GM12878 (cell line): ENCODE measurements around the gene LEKR1. TPM values are rescaled to one million over a fixed set of nuclear protein-coding genes. Genes with fewer than 3 reads are reported as not detected.

ENCODE experiments used
- ATAC-seq: fragments of 200-7000 bp; cut with Tn5 transposase; 3 replicates; pipeline ENCODE4 v1.9.1; 2020; ENCODE audit warnings: mild to moderate bottlenecking, moderate library complexity
- BruUV-seq: library from RNA; stranded (reverse); fragments of 400-500 nt; replicated peaks from 2 replicates; lab custom pipeline; 2021; lab: Mats Ljungman, UMichigan
- CTCF ChIA-PET: fragments of 300-600 bp; sonication (Branson Sonifier 250); formaldehyde crosslinking; extraction: SDS; loops from one replicate; lab custom pipeline; 2021; ENCODE audit warnings: inconsistent platforms; lab: Yijun Ruan, JAX
- POLR2A ChIA-PET: fragments of 350-600 bp; formaldehyde crosslinking; extraction: SDS; loops from one replicate; lab custom pipeline; 2021; ENCODE audit warnings: inconsistent platforms; lab: Charles Lee
- RAD21 ChIA-PET: fragments of 300-600 bp; sonication (Branson Sonifier 250); formaldehyde crosslinking; loops from one replicate; lab custom pipeline; 2023; ENCODE audit warnings: antibody characterized with exemption; ENCODE audit not compliant: unreplicated experiment; lab: Charles Lee
- SMC1A ChIA-PET: fragments of 300-600 bp; sonication (Branson Sonifier 250); formaldehyde crosslinking; loops from one replicate; lab custom pipeline; 2023; ENCODE audit not compliant: unreplicated experiment, uncharacterized antibody; lab: Charles Lee
- DNase-seq: peaks from one replicate; pipeline ENCODE4 v3.0.0-alpha.2; 2011; ENCODE audit warnings: low read depth, low spot score
- FAIRE-seq: peaks from 3 replicates; lab custom pipeline; 2011; peaks lifted over from hg19 to GRCh38; lab: Jason Lieb, UNC
- H2AFZ ChIP-seq: 2 replicates; pipeline ENCODE4 v1.6.0; 2011; ENCODE audit warnings: low read depth, low read length, control low read depth; ENCODE audit not compliant: control insufficient read depth
- H3K27ac ChIP-seq: 2 replicates; pipeline ENCODE4 v1.5.1; 2011; ENCODE audit warnings: control low read depth; ENCODE audit not compliant: control insufficient read depth, insufficient read depth
- H3K27me3 ChIP-seq, 2 experiments: replicated peaks in 1 of 2; 2 replicates each; pipeline versions ENCODE4 v1.6.0 to v1.6.1; 2011; ENCODE audit warnings: low read length in 1 of 2; ENCODE audit not compliant: control insufficient read depth in 2 of 2, insufficient read depth in 2 of 2
- H3K36me3 ChIP-seq, 2 experiments: 2 replicates each; pipeline ENCODE4 v1.5.1; 2011; ENCODE audit warnings: low read length in 1 of 2; ENCODE audit not compliant: control insufficient read depth in 2 of 2, insufficient read depth in 2 of 2
- H3K4me1 ChIP-seq: 2 replicates; pipeline ENCODE4 v1.6.1; 2011; ENCODE audit warnings: mild to moderate bottlenecking, low read length, moderate library complexity, mixed read lengths; ENCODE audit not compliant: control insufficient read depth, insufficient read depth
- H3K4me2 ChIP-seq: 2 replicates; pipeline ENCODE4 v1.6.0; 2011; ENCODE audit warnings: control low read depth; ENCODE audit not compliant: control insufficient read depth, insufficient read depth
- H3K4me3 ChIP-seq: fragments of 200-600 bp; sonication (generic); 2 replicates; pipeline ENCODE4 v1.5.1; 2016
- H3K79me2 ChIP-seq: 2 replicates; pipeline ENCODE4 v1.6.0; 2011; ENCODE audit warnings: low read length; ENCODE audit not compliant: control insufficient read depth, insufficient read depth
- H3K9ac ChIP-seq: 2 replicates; pipeline ENCODE4 v1.8.0; 2011; ENCODE audit warnings: low read length, control low read depth, mixed read lengths; ENCODE audit not compliant: control insufficient read depth, insufficient read depth
- H3K9me3 ChIP-seq: replicated peaks from 3 replicates; pipeline ENCODE4 v1.5.1; 2011; ENCODE audit warnings: mild to moderate bottlenecking, low read length; ENCODE audit not compliant: control insufficient read depth, insufficient read depth
- H4K20me1 ChIP-seq: 2 replicates; pipeline ENCODE4 v1.6.0; 2011; ENCODE audit not compliant: control insufficient read depth, insufficient read depth
- BCL11A ChIP-seq: IDR thresholded peaks from 2 replicates; pipeline ENCODE4 v1.6.1; 2011; ENCODE audit warnings: low read depth, low read length
- CUX1 ChIP-seq: IDR thresholded peaks from 2 replicates; pipeline ENCODE4 v1.6.1; 2012; ENCODE audit warnings: improper control_type of control experiment, low read depth, low read length; ENCODE audit not compliant: insufficient replicate concordance
- EP300 ChIP-seq, 2 experiments: fragments of 150-350 bp in 1 of 2; IDR thresholded peaks; 2 replicates each; pipeline ENCODE4 v1.6.1; 2011 to 2012; ENCODE audit warnings: low read depth in 2 of 2, low read length in 2 of 2, borderline replicate concordance in 1 of 2, improper control_type of control experiment in 1 of 2, inconsistent platforms in 1 of 2; ENCODE audit not compliant: control insufficient read depth in 1 of 2
- NBN ChIP-seq: fragments of 450-650 bp; IDR thresholded peaks from 2 replicates; pipeline ENCODE4 v1.6.1; 2016
- RAD51 ChIP-seq: fragments of 450-650 bp; IDR thresholded peaks from 2 replicates; pipeline ENCODE4 v1.6.1; 2016; ENCODE audit warnings: moderate library complexity, mild to moderate bottlenecking, inconsistent platforms
- USF1 ChIP-seq: IDR thresholded peaks from 2 replicates; pipeline ENCODE4 v1.6.1; 2011; ENCODE audit warnings: borderline replicate concordance, low read depth, mild to moderate bottlenecking, moderate library complexity, mixed read lengths, low read length; ENCODE audit not compliant: insufficient read depth; ENCODE audit errors: extremely low read length
- WGBS: methylation state at CpG from one replicate; pipeline ENCODE4 v1.1.6; 2016; ENCODE audit warnings: low lambda C conversion rate; ENCODE audit not compliant: insufficient replicate concordance, insufficient coverage; ENCODE audit errors: missing lambda C conversion rate; 5-methylcytosine and 5-hydroxymethylcytosine counted together
- in situ Hi-C: fragments of 300-500 bp; cut with MboI; formaldehyde crosslinking; loops from 9 replicates; pipeline ENCODE4 v1.14.3; 2018; ENCODE audit warnings: mixed read lengths
- intact Hi-C: fragments of 100-400 bp; cut with micrococcal nuclease; formaldehyde crosslinking; loops from one replicate; pipeline ENCODE4 v1.14.2; 2022; ENCODE audit not compliant: unreplicated experiment
- polyA plus RNA-seq, 11 experiments: library from polyadenylated mRNA; depleted of rRNA in 4 of 11; unstranded in 6 of 11; stranded (reverse) in 5 of 11; fragments of >200 nt; fragmentation: Nextera tagmentation in 4 of 11; fragmentation: Illumina TruSeq in 1 of 11; extraction: Ambion mirVana in 4 of 11; extraction: Trizol in 1 of 11; gene quantifications; 1 replicate in 1 of 11; 2 replicates in 10 of 11; pipeline versions ENCODE4 v1.2.1 to v1.2.3, GENCODE V29; 2011 to 2016; ENCODE audit warnings: inconsistent platforms in 2 of 11, missing spikeins in 2 of 11, low read depth in 1 of 11
- total RNA-seq, 4 experiments: library from RNA; depleted of rRNA in 3 of 4; stranded (reverse); fragments of >200 nt in 3 of 4; fragmentation: Illumina TruSeq in 1 of 4; extraction: Trizol in 1 of 4; gene quantifications; 2 replicates each; pipeline versions ENCODE4 v1.2.1 to v1.2.3, GENCODE V29; 2013 to 2021

The LEKR1 gene
- total and polyA plus RNA-seq, 10 of the 15 experiments (the other 5 are each of a cell fraction or from before 2014, with no cell fraction given) = 0.48 to 3.2 (median 1.3) TPM

- no peaks in the 10 kb centered on the region for H3K36me3 ChIP-seq
These were observed 8.3 kb downstream of the LEKR1 start for GRCh38 chr3:156834435-156834834.

More at GRCh38 chr3:156834435-156834834, 8.3 kb downstream of the LEKR1 start:
- ChIA-PET RAD21 (interaction anchor here (0.8 kb wide), 1 partner anchor 248 kb away, joined by 3 read pairs; no protein-coding TSS in a partner anchor), CTCF (no interaction called here), SMC1A (no interaction called here), POLR2A (no interaction called here)
- in situ Hi-C loops (no loop called here), intact Hi-C loops (no loop called here)
- no peaks in the 10 kb centered on the region for H3K9me3 ChIP-seq
- FAIRE-seq (no peak), ATAC-seq (no peak), DNase-seq (no peak)
- no peaks in the 10 kb centered on the region for H3K79me2 ChIP-seq
- no peak for TF ChIP-seq EP300 (IDR thresholded peaks at IDR 0.05; ENCODE audit: borderline replicate concordance in 1 of 2, control insufficient read depth in 1 of 2, low read depth in 2 of 2, low read length in 2 of 2)
- TF ChIP-seq NBN = no peak
- TF ChIP-seq RAD51 = no peak
- TF ChIP-seq USF1 = no peak
- TF ChIP-seq CUX1 = no peak
- TF ChIP-seq BCL11A = no peak
- no TSS peak for BruUV-seq
- 59% methylated on average over 2 of the region's 2 CpGs for WGBS
- no peaks in the 10 kb centered on the region for H4K20me1 ChIP-seq
- no peak overlapping the region for H3K4me3 ChIP-seq
- no peaks in the 10 kb centered on the region for H3K27me3 ChIP-seq
- H3K4me1 ChIP-seq = peaks cover 4% of the 10 kb centered on the region; the same call in 1 of the 2 replicates
- no peak overlapping the region for H3K4me2 ChIP-seq
- H3K9ac ChIP-seq = no peak overlapping the region
- no peak overlapping the region; the same call in 1 of the 2 replicates for H3K27ac ChIP-seq
- H2AFZ ChIP-seq = no peak overlapping the region
